Measurements from ENCODE around the gene FMNL3. TPM values are rescaled to one million over a fixed set of nuclear protein-coding genes. Genes with fewer than 3 reads are reported as not detected.

The FMNL3 gene
- total and polyA plus RNA-seq, 4 donors, result 0.72 to 4.5 (median 2.6) TPM

- TF ChIP-seq HNF4G (IDR thresholded peaks at IDR 0.05), result no peak
- TF ChIP-seq HNF4A (conservative IDR thresholded peaks at IDR 0.05), result no peak
- no peak for TF ChIP-seq SP1 (IDR thresholded peaks at IDR 0.05)
- TF ChIP-seq, protein P1, sequence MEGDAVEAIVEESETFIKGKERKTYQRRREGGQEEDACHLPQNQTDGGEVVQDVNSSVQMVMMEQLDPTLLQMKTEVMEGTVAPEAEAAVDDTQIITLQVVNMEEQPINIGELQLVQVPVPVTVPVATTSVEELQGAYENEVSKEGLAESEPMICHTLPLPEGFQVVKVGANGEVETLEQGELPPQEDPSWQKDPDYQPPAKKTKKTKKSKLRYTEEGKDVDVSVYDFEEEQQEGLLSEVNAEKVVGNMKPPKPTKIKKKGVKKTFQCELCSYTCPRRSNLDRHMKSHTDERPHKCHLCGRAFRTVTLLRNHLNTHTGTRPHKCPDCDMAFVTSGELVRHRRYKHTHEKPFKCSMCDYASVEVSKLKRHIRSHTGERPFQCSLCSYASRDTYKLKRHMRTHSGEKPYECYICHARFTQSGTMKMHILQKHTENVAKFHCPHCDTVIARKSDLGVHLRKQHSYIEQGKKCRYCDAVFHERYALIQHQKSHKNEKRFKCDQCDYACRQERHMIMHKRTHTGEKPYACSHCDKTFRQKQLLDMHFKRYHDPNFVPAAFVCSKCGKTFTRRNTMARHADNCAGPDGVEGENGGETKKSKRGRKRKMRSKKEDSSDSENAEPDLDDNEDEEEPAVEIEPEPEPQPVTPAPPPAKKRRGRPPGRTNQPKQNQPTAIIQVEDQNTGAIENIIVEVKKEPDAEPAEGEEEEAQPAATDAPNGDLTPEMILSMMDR (IDR thresholded peaks at IDR 0.05; ENCODE audit: low read depth, low read length, missing input control), result no peak
- TF ChIP-seq, protein P2, sequence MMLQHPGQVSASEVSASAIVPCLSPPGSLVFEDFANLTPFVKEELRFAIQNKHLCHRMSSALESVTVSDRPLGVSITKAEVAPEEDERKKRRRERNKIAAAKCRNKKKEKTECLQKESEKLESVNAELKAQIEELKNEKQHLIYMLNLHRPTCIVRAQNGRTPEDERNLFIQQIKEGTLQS (IDR thresholded peaks at IDR 0.05), result no peak
- TF ChIP-seq FOXA2 (IDR thresholded peaks at IDR 0.05), result no peak
- TF ChIP-seq NR2F2 (IDR thresholded peaks at IDR 0.05), result no peak
- TF ChIP-seq EGR1 (IDR thresholded peaks at IDR 0.05; ENCODE audit: low read depth in 2 of 2), result no peak
- TF ChIP-seq FOXA1 (IDR thresholded peaks at IDR 0.05), result no peak
- TF ChIP-seq JUND (IDR thresholded peaks at IDR 0.05), result no peak
- no peak for TF ChIP-seq ZBTB33 (IDR thresholded peaks at IDR 0.05)
- TF ChIP-seq RXRA (IDR thresholded peaks at IDR 0.05), result no peak
- no peak for TF ChIP-seq YY1 (IDR thresholded peaks at IDR 0.05)
- TF ChIP-seq RAD21 (IDR thresholded peaks at IDR 0.05), result no peak
- no peak for TF ChIP-seq GABPA (IDR thresholded peaks at IDR 0.05 in 1 of 2, conservative IDR thresholded peaks at IDR 0.05 in 1 of 2)
- no peak for TF ChIP-seq REST (IDR thresholded peaks at IDR 0.05)
- no peak for TF ChIP-seq TAF1 (conservative IDR thresholded peaks at IDR 0.05)
- TF ChIP-seq MAX (IDR thresholded peaks at IDR 0.05), result no peak
- H3K4me1 ChIP-seq (ENCODE audit: control insufficient read depth in 4 of 4, insufficient read depth in 4 of 4, low read length in 3 of 4), result peaks cover 0 to 2% (median 0%) of the 10 kb centered on the region in 4 donors
- 95% methylated on average over 4 of the region's 4 CpGs for WGBS
- H3K4me3 ChIP-seq (ENCODE audit: low read depth in 1 of 3, low read length in 3 of 3), result no peak overlapping the region
- H3K9me3 ChIP-seq (ENCODE audit: control insufficient read depth in 4 of 4, low read length in 3 of 4), result no peaks in the 10 kb centered on the region
- no peaks in the 10 kb centered on the region for H3K36me3 ChIP-seq (ENCODE audit: control insufficient read depth in 4 of 4, insufficient read depth in 3 of 4, low read depth in 1 of 4, low read length in 3 of 4)
- H3K27ac ChIP-seq (ENCODE audit: low read depth in 1 of 2, low read length in 2 of 2), result no peak overlapping the region
- no peak for DNase-seq (ENCODE audit: low spot score)
- H3K9ac ChIP-seq (ENCODE audit: low read depth in 1 of 2, low read length in 2 of 2), result no peak overlapping the region
- H3K27me3 ChIP-seq (ENCODE audit: control insufficient read depth in 4 of 4, insufficient read depth in 4 of 4, low read length in 3 of 4), result no peaks in the 10 kb centered on the region
These were observed 54.2 kb downstream of the FMNL3 start for GRCh38 chr12:49652921-49653520.

All from liver (tissue), 9 donors.